ENCODE data around the gene MFSD12. TPM values are rescaled to one million over a fixed set of nuclear protein-coding genes. Genes with fewer than 3 reads are reported as not detected.

Gene MFSD12
- polyA plus RNA-seq, 3 donors: 47.9 to 150 (median 55.5) TPM

DNA sequence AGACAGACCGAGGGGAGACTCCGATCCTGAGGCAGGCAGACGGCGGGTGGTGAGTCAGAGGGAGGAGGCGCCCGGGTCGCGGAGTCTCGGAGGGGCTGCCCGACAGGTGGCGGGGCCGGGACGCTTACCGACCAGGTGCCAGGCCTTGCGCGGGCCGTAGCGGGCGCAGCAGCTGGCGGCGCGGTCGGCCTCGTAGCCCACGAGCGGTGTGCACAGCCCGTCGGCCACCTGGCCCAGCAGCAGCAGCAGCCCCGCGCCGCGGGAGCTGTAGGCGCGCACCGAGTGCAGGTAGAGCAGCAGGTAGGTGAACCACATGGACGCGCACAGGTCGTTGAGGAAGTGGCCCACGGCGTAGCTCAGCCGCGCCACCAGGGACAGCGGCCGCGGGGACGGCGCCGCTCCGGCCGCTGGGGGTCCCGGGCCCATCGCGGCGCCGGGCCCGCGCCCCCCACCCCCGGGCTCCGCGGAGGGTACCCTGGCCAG is 367 bp downstream of the MFSD12 start:
- Histone ChIP-seq H3K4me1 (ENCODE audit: control insufficient read depth in 1 of 2, insufficient read depth in 2 of 2, low read length in 2 of 2) (peaks cover 59 to 61% of the 10 kb centered on the region in 2 donors), H4K20me1 (ENCODE audit: insufficient read depth, low read length) (peaks cover 18% of the 10 kb centered on the region), H3K27me3 (ENCODE audit: control insufficient read depth in 2 of 2, insufficient read depth in 2 of 2, low read length in 2 of 2) (no peaks in the 10 kb centered on the region), H3K27ac (ENCODE audit: low read depth in 1 of 2, low read length in 2 of 2) (peak overlapping the region; percentile 52 to 96), H2AFZ (ENCODE audit: insufficient read depth, low read depth, low read length, poor library complexity, severe bottlenecking) (no peak overlapping the region), H3K36me3 (replicated peaks in 1 of 2; ENCODE audit: control insufficient read depth in 1 of 2, insufficient read depth in 2 of 2, low read length in 2 of 2) (no peaks in the 10 kb centered on the region), H3K9ac (ENCODE audit: insufficient read depth, low read length, poor library complexity, severe bottlenecking) (peak overlapping the region; percentile 94), H3K4me3 (replicated peaks in 1 of 3; ENCODE audit: low read depth in 2 of 3, low read length in 3 of 3) (peak overlapping the region; percentile 86 to 98 (median 89)), H3K4me2 (replicated peaks; ENCODE audit: extremely low read depth, low read length, poor library complexity, severe bottlenecking) (peak overlapping the region; percentile 98), H3K9me3 (replicated peaks in 1 of 2; ENCODE audit: control insufficient read depth in 1 of 2, insufficient read depth in 1 of 2, low read length in 2 of 2) (no peaks in the 10 kb centered on the region), H3K79me2 (ENCODE audit: insufficient read depth, low read length) (peaks cover 52% of the 10 kb centered on the region)
- intact Hi-C loops (cut with micrococcal nuclease): loop anchor here (1.0 to 5.0 kb wide), 4 partner anchors 9 to 70 kb away; partner anchors contain the start of genes HMG20B (in 2 of the 2), CACTIN (in 1 of the 2) and FZR1 (in 1 of the 2)
- TF ChIP-seq, protein P1, sequence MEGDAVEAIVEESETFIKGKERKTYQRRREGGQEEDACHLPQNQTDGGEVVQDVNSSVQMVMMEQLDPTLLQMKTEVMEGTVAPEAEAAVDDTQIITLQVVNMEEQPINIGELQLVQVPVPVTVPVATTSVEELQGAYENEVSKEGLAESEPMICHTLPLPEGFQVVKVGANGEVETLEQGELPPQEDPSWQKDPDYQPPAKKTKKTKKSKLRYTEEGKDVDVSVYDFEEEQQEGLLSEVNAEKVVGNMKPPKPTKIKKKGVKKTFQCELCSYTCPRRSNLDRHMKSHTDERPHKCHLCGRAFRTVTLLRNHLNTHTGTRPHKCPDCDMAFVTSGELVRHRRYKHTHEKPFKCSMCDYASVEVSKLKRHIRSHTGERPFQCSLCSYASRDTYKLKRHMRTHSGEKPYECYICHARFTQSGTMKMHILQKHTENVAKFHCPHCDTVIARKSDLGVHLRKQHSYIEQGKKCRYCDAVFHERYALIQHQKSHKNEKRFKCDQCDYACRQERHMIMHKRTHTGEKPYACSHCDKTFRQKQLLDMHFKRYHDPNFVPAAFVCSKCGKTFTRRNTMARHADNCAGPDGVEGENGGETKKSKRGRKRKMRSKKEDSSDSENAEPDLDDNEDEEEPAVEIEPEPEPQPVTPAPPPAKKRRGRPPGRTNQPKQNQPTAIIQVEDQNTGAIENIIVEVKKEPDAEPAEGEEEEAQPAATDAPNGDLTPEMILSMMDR (IDR thresholded peaks at IDR 0.05): no peak
- peaks cover 8 to 12% of the 10 kb centered on the region in 2 donors for H3K36me3 Mint-ChIP-seq
- H3K27me3 Mint-ChIP-seq (ENCODE audit: low read depth in 3 of 3): peaks cover 0 to 4% (median 0%) of the 10 kb centered on the region in 3 donors
- H3K4me3 Mint-ChIP-seq: peak overlapping the region; percentile 100
- H3K9me3 Mint-ChIP-seq: peaks cover 0 to 2% (median 0%) of the 10 kb centered on the region in 7 donors
- peak overlapping the region; percentile 87 to 98 (median 95) for H3K27ac Mint-ChIP-seq
- peaks cover 53% of the 10 kb centered on the region for H3K4me1 Mint-ChIP-seq
- WGBS (ENCODE audit: insufficient coverage): under 1% methylated on average over 60 of the region's 60 CpGs
- peak; percentile 59 to 81 (median 62) for DNase-seq

DNA sequence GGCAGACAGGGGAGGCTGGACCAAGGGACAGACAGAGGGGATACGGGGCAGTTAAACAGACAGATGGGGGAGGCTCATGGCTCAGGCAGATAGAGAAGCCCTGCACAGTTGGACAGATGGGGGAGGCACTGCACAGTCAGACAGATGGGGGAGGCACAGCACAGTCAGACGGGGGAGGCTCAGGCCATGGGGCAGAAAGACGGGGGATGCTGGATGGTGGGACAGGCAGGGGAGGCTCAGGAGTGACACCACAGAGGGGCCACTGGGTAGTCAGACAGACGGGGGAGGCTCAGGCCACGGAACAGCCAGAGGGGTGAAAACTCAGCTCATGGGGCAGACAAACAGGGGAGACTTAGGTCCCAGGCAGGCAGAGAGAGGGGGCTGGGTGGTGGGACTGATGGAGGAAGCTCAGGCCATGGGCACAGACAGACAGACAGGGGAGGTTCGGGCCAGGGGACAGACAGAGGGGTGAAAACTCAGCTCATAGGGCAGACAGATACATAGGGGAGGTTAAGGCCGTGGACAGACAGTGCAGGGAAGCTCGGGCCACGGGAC is 886 bp downstream of the MFSD12 start:
- H4K20me1 ChIP-seq (ENCODE audit: insufficient read depth, low read length): peaks cover 18% of the 10 kb centered on the region
- H3K79me2 ChIP-seq (ENCODE audit: insufficient read depth, low read length): peaks cover 57% of the 10 kb centered on the region
- Mint-ChIP-seq H3K27ac (peak overlapping the region; percentile 87 to 98 (median 95)), H3K27me3 (ENCODE audit: low read depth in 3 of 3) (peaks cover 0 to 4% (median 0%) of the 10 kb centered on the region in 3 donors), H3K36me3 (peaks cover 9 to 12% of the 10 kb centered on the region in 2 donors), H3K4me1 (peaks cover 56% of the 10 kb centered on the region), H3K4me3 (peak overlapping the region; percentile 100), H3K9me3 (peaks cover 0 to 2% (median 0%) of the 10 kb centered on the region in 7 donors)
- 36% methylated on average over 9 of the region's 9 CpGs for WGBS (ENCODE audit: insufficient coverage)
- H3K9ac ChIP-seq (ENCODE audit: insufficient read depth, low read length, poor library complexity, severe bottlenecking): peak overlapping the region; percentile 94
- TF ChIP-seq, protein P1 (IDR thresholded peaks at IDR 0.05): no peak
- H3K27me3 ChIP-seq (ENCODE audit: control insufficient read depth in 2 of 2, insufficient read depth in 2 of 2, low read length in 2 of 2): no peaks in the 10 kb centered on the region
- H2AFZ ChIP-seq (ENCODE audit: insufficient read depth, low read depth, low read length, poor library complexity, severe bottlenecking): no peak overlapping the region
- no peaks in the 10 kb centered on the region for H3K36me3 ChIP-seq (replicated peaks in 1 of 2; ENCODE audit: control insufficient read depth in 1 of 2, insufficient read depth in 2 of 2, low read length in 2 of 2)
- H3K4me3 ChIP-seq (replicated peaks in 1 of 3; ENCODE audit: low read depth in 2 of 3, low read length in 3 of 3): peak overlapping the region; percentile 86 to 98 (median 89)
- no peaks in the 10 kb centered on the region for H3K9me3 ChIP-seq (replicated peaks in 1 of 2; ENCODE audit: control insufficient read depth in 1 of 2, insufficient read depth in 1 of 2, low read length in 2 of 2)
- H3K4me2 ChIP-seq (replicated peaks; ENCODE audit: extremely low read depth, low read length, poor library complexity, severe bottlenecking): peak overlapping the region; percentile 98
- DNase-seq: peak in 1 of 3 donors; percentile 10
- intact Hi-C loops (cut with micrococcal nuclease): loop anchor here (2.0 to 5.0 kb wide), 3 partner anchors 16 to 71 kb away; partner anchors contain the start of genes HMG20B (in 2 of the 2), CACTIN (in 1 of the 2) and FZR1 (in 1 of the 2)
- peaks cover 62 to 66% of the 10 kb centered on the region in 2 donors for H3K4me1 ChIP-seq (ENCODE audit: control insufficient read depth in 1 of 2, insufficient read depth in 2 of 2, low read length in 2 of 2)
- peak overlapping the region; percentile 52 to 96 for H3K27ac ChIP-seq (ENCODE audit: low read depth in 1 of 2, low read length in 2 of 2)
